CD4-positive, alpha-beta memory T cell (primary cell): ENCODE data around the gene BAG2. TPM values are rescaled to one million over a fixed set of nuclear protein-coding genes. Genes with fewer than 3 reads are reported as not detected.

Experiments
- CTCF ChIA-PET: fragments of 350-600 bp; sonication (Branson Sonifier 250); formaldehyde crosslinking; loops from one replicate; lab custom pipeline; 2021; ENCODE audit warnings: inconsistent platforms; ENCODE audit not compliant: partially characterized antibody; lab: Charles Lee
- POLR2A ChIA-PET: fragments of 350-600 bp; sonication (Branson Sonifier 250); formaldehyde crosslinking; loops from one replicate; lab custom pipeline; 2021; ENCODE audit not compliant: partially characterized antibody; lab: Charles Lee
- DNase-seq, 5 donors: peaks; one replicate each; pipeline versions ENCODE4 v3.0.0 to v3.0.0-alpha.2; 2020 to 2022; ENCODE audit warnings: mixed read lengths in 1 of 5
- H3K27ac ChIP-seq: one replicate; pipeline ENCODE4 v1.7.0; 2013; ENCODE audit warnings: low read depth, low read length
- H3K27me3 ChIP-seq: 2 replicates; pipeline ENCODE4 v1.7.0; 2013; ENCODE audit warnings: mild to moderate bottlenecking, low read length, moderate library complexity; ENCODE audit not compliant: insufficient read depth
- H3K36me3 ChIP-seq: 2 replicates; pipeline ENCODE4 v1.7.0; 2013; ENCODE audit warnings: mild to moderate bottlenecking, low read length, moderate library complexity; ENCODE audit not compliant: insufficient read depth
- H3K4me1 ChIP-seq: 2 replicates; pipeline ENCODE4 v1.7.0; 2013; ENCODE audit warnings: mild to moderate bottlenecking, low read length, moderate library complexity; ENCODE audit not compliant: insufficient read depth
- H3K4me3 ChIP-seq, 2 donors: one replicate each; pipeline ENCODE4 v1.7.0; 2013; ENCODE audit warnings: low read length in 2 of 2, mild to moderate bottlenecking in 1 of 2
- H3K9me3 ChIP-seq, 2 donors: one replicate each; pipeline ENCODE4 v1.7.0; 2013; ENCODE audit warnings: low read length in 2 of 2, control low read depth in 1 of 2; ENCODE audit not compliant: control insufficient read depth in 1 of 2
- H3K27ac Mint-ChIP-seq, 7 donors: one replicate each; pipeline ENCODE4 v1.8.0; 2020 to 2021; ENCODE audit warnings: mixed read lengths in 7 of 7, mild to moderate bottlenecking in 6 of 7, inconsistent platforms in 3 of 7, moderate library complexity in 3 of 7
- H3K27me3 Mint-ChIP-seq, 2 donors: one replicate each; pipeline ENCODE4 v1.8.0; 2020 to 2021; ENCODE audit warnings: mixed read lengths in 2 of 2
- H3K36me3 Mint-ChIP-seq, 2 donors: one replicate each; pipeline ENCODE4 v1.8.0; 2020 to 2021; ENCODE audit warnings: mixed read lengths in 2 of 2, inconsistent platforms in 1 of 2, mild to moderate bottlenecking in 1 of 2
- H3K4me1 Mint-ChIP-seq, 4 donors: one replicate each; pipeline ENCODE4 v1.8.0; 2020 to 2021; ENCODE audit warnings: mixed read lengths in 4 of 4, mild to moderate bottlenecking in 1 of 4
- H3K4me3 Mint-ChIP-seq, 8 donors: one replicate each; pipeline ENCODE4 v1.8.0; 2020 to 2021; ENCODE audit warnings: mixed read lengths in 8 of 8, mild to moderate bottlenecking in 7 of 8, moderate library complexity in 6 of 8, inconsistent platforms in 3 of 8
- H3K9me3 Mint-ChIP-seq, 8 donors: one replicate each; pipeline ENCODE4 v1.8.0; 2020 to 2021; ENCODE audit warnings: mixed read lengths in 8 of 8, mild to moderate bottlenecking in 5 of 8, inconsistent platforms in 3 of 8, moderate library complexity in 1 of 8
- intact Hi-C: fragments of 100-400 bp; cut with micrococcal nuclease; formaldehyde crosslinking; loops from one replicate; pipeline ENCODE4 v1.15.1; 2023
- polyA plus RNA-seq, 2 donors: library from polyadenylated mRNA; unstranded; fragments of 300-500 nt; fragmentation: Illumina TruSeq; gene quantifications; one replicate each; pipeline ENCODE4 v1.2.3, GENCODE V29; 2021
- total RNA-seq, 2 experiments: library from RNA; stranded (reverse); gene quantifications; one replicate each; pipeline ENCODE4 v1.2.3, GENCODE V29; 2021

The BAG2 gene
- total and polyA plus RNA-seq, 4 experiments from 2014 or later: 2.6 to 3.7 (median 3.5) TPM

GRCh38 chr6:57138026-57138425 lies 34.1 kb upstream of the BAG2 start:
- intact Hi-C loops: no loop called here
- no peak overlapping the region for H3K27ac ChIP-seq
- H3K36me3 Mint-ChIP-seq: peaks cover 62 to 68% of the 10 kb centered on the region in 2 donors
- no peaks in the 10 kb centered on the region for H3K4me1 ChIP-seq
- no peaks in the 10 kb centered on the region for H3K27me3 Mint-ChIP-seq
- H3K9me3 Mint-ChIP-seq: no peaks in the 10 kb centered on the region
- ChIA-PET CTCF (no interaction called here), POLR2A (no interaction called here)
- H3K4me3 ChIP-seq: no peak overlapping the region
- no peak overlapping the region for H3K27ac Mint-ChIP-seq
- peaks cover 20% of the 10 kb centered on the region for H3K36me3 ChIP-seq
- no peak overlapping the region for H3K4me3 Mint-ChIP-seq
- H3K4me1 Mint-ChIP-seq: peaks cover 0 to 3% (median under 1%) of the 10 kb centered on the region in 4 donors
- no peaks in the 10 kb centered on the region for H3K9me3 ChIP-seq
- no peaks in the 10 kb centered on the region for H3K27me3 ChIP-seq
- no peak for DNase-seq

DNA sequence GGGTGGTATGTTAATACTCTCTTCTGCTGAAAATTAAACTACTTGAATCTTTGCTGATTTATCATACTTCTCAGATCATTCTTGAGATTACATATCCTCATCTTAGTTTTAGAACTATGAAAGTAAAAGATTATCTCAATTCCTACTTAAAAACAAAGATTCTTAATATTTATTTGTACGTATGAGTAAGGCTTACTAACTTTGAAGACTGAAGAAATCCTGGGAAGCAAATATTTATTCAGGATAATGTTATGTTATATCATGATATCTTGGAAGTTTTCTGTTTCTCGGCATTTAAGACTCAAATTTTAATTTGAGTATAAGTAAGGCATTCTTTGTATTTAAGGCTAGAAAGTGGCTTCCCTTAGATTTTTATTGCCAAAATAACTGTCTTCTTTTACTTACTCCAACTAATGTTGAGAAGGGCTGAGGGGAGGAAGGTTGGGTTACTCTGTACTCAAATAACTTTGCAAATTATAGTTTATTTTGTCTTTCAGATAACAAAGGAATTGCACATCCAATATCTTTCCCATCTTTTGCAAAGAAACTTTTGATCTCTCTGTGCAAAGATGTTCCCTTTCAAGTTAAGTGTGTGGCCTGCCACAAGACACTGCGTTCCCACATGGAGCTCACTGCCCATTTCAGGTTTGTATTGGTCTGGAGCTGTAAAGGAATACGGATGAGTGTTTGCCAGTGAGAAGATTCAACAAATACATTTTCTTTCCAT lies 30.5 kb upstream of the BAG2 start:
- H3K36me3 Mint-ChIP-seq: peaks cover 56 to 68% of the 10 kb centered on the region in 2 donors
- intact Hi-C loops: no loop called here
- no peak overlapping the region for H3K4me3 ChIP-seq
- POLR2A ChIA-PET: no interaction called here
- no peak overlapping the region for H3K27ac Mint-ChIP-seq
- CTCF ChIA-PET: no interaction called here
- H3K9me3 ChIP-seq: no peaks in the 10 kb centered on the region
- H3K4me1 Mint-ChIP-seq: peaks cover 0 to 10% (median 1%) of the 10 kb centered on the region in 4 donors
- no peaks in the 10 kb centered on the region for H3K27me3 ChIP-seq
- no peaks in the 10 kb centered on the region for H3K4me1 ChIP-seq
- no peaks in the 10 kb centered on the region for H3K9me3 Mint-ChIP-seq
- peaks cover 12% of the 10 kb centered on the region for H3K36me3 ChIP-seq
- H3K4me3 Mint-ChIP-seq: no peak overlapping the region
- H3K27ac ChIP-seq: no peak overlapping the region
- H3K27me3 Mint-ChIP-seq: no peaks in the 10 kb centered on the region
- DNase-seq: no peak

DNA sequence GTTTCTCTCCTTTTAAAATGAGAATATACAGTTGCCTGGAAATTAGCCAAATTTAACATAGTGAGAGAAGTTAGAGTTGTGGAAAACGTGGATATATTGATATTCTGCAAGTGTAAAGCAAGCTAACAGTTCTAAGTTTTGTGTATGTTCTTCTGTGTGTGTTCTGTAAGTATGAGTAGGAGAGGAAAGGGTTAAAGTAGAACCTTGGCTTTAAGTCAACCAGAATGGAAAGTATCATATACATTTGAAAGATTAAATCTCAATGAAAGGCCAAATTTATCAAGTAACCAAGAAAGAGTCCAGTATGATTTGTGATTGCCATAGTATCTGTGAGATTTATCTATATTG lies 30.0 kb upstream of the BAG2 start:
- Mint-ChIP-seq H3K4me3 (no peak overlapping the region), H3K36me3 (peaks cover 51 to 63% of the 10 kb centered on the region in 2 donors), H3K27me3 (no peaks in the 10 kb centered on the region), H3K9me3 (no peaks in the 10 kb centered on the region), H3K4me1 (peaks cover under 1 to 11% (median 3%) of the 10 kb centered on the region in 4 donors), H3K27ac (no peak overlapping the region)
- no peak for DNase-seq
- Histone ChIP-seq H3K36me3 (peaks cover 7% of the 10 kb centered on the region), H3K27ac (no peak overlapping the region), H3K4me3 (no peak overlapping the region), H3K9me3 (no peaks in the 10 kb centered on the region), H3K4me1 (no peaks in the 10 kb centered on the region), H3K27me3 (no peaks in the 10 kb centered on the region)
- CTCF ChIA-PET: no interaction called here
- POLR2A ChIA-PET: no interaction called here
- intact Hi-C loops: no loop called here

GRCh38 chr6:57143690-57144089 lies 28.4 kb upstream of the BAG2 start:
- Histone ChIP-seq H3K4me3 (no peak overlapping the region), H3K27me3 (no peaks in the 10 kb centered on the region), H3K27ac (no peak overlapping the region), H3K9me3 (no peaks in the 10 kb centered on the region), H3K4me1 (peaks cover 10% of the 10 kb centered on the region), H3K36me3 (peaks cover 3% of the 10 kb centered on the region)
- H3K36me3 Mint-ChIP-seq: peaks cover 56 to 71% of the 10 kb centered on the region in 2 donors
- H3K9me3 Mint-ChIP-seq: no peaks in the 10 kb centered on the region
- no peaks in the 10 kb centered on the region for H3K27me3 Mint-ChIP-seq
- intact Hi-C loops: no loop called here
- H3K4me1 Mint-ChIP-seq: peaks cover 13 to 21% (median 14%) of the 10 kb centered on the region in 4 donors
- H3K4me3 Mint-ChIP-seq: no peak overlapping the region
- ChIA-PET CTCF (interaction anchor here (0.9 kb wide), 2 partner anchors 9 to 10 kb away, joined by 3 read pairs; no protein-coding TSS in a partner anchor), POLR2A (no interaction called here)
- H3K27ac Mint-ChIP-seq: no peak overlapping the region
- no peak for DNase-seq

- Histone ChIP-seq H3K9me3 (no peaks in the 10 kb centered on the region), H3K27me3 (no peaks in the 10 kb centered on the region), H3K36me3 (peaks cover 4% of the 10 kb centered on the region), H3K27ac (no peak overlapping the region), H3K4me1 (peaks cover 10% of the 10 kb centered on the region), H3K4me3 (no peak overlapping the region)
- DNase-seq: no peak
- peak overlapping the region in 3 of 7 donors; percentile 39 to 42 (median 42) for H3K27ac Mint-ChIP-seq
- intact Hi-C loops: no loop called here
- H3K9me3 Mint-ChIP-seq: no peaks in the 10 kb centered on the region
- ChIA-PET CTCF (no interaction called here), POLR2A (no interaction called here)
- H3K36me3 Mint-ChIP-seq: peaks cover 61 to 64% of the 10 kb centered on the region in 2 donors
- no peak overlapping the region for H3K4me3 Mint-ChIP-seq
- no peaks in the 10 kb centered on the region for H3K27me3 Mint-ChIP-seq
- H3K4me1 Mint-ChIP-seq: peaks cover 13 to 21% (median 15%) of the 10 kb centered on the region in 4 donors
Measured at GRCh38 chr6:57147401-57147800, 24.7 kb upstream of the BAG2 start.

DNA sequence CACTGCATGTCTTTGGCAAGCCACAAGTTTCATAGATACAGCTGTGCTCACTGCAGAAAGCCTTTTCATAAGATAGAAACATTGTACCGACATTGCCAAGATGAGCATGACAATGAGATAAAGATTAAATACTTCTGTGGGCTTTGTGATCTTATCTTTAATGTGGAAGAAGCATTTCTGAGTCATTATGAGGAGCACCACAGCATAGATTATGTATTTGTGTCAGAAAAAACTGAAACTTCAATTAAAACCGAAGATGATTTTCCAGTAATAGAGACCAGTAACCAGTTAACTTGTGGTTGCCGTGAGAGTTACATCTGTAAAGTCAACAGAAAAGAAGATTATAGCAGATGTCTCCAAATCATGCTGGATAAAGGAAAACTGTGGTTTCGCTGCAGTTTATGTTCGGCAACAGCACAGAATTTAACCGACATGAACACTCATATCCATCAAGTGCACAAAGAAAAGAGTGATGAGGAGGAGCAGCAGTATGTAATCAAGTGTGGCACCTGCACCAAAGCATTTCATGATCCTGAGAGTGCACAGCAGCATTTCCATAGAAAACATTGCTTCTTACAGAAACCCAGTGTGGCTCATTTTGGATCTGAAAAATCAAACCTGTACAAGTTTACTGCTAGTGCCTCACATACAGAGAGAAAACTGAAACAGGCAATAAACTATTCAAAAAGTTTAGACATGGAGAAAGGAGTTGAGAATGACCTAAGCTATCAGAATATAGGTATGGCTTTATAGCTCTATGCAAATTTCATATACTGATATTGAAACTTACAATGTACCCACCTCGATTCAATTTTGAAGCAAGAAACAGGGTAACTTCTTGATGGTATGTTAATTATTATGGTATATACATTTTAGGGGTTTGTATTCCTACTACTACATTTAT lies 23.9 kb upstream of the BAG2 start:
- peak overlapping the region in 4 of 7 donors; percentile 7 to 58 (median 40) for H3K27ac Mint-ChIP-seq
- H3K36me3 Mint-ChIP-seq: peaks cover 55 to 61% of the 10 kb centered on the region in 2 donors
- intact Hi-C loops: no loop called here

GRCh38 chr6:57158658-57159057 lies 13.5 kb upstream of the BAG2 start:
- no peak for DNase-seq
- Histone ChIP-seq H3K4me3 (no peak overlapping the region), H3K4me1 (no peaks in the 10 kb centered on the region), H3K27ac (no peak overlapping the region), H3K36me3 (peaks cover 13% of the 10 kb centered on the region), H3K9me3 (no peaks in the 10 kb centered on the region), H3K27me3 (no peaks in the 10 kb centered on the region)
- intact Hi-C loops: no loop called here
- ChIA-PET CTCF (no interaction called here), POLR2A (no interaction called here)
- Mint-ChIP-seq H3K27me3 (no peaks in the 10 kb centered on the region), H3K9me3 (peaks cover 0 to 2% (median 0%) of the 10 kb centered on the region in 8 donors), H3K36me3 (peaks cover 40 to 44% of the 10 kb centered on the region in 2 donors), H3K4me3 (no peak overlapping the region), H3K27ac (no peak overlapping the region), H3K4me1 (no peaks in the 10 kb centered on the region)

More for the DNA sequence above, 23.9 kb upstream of the BAG2 start:
- DNase-seq: no peak
- Histone ChIP-seq H3K9me3 (no peaks in the 10 kb centered on the region), H3K4me3 (no peak overlapping the region), H3K4me1 (peaks cover 10% of the 10 kb centered on the region), H3K36me3 (peaks cover 8% of the 10 kb centered on the region), H3K27ac (no peak overlapping the region), H3K27me3 (no peaks in the 10 kb centered on the region)
- Mint-ChIP-seq H3K27me3 (no peaks in the 10 kb centered on the region), H3K4me1 (peaks cover 13 to 21% (median 15%) of the 10 kb centered on the region in 4 donors), H3K4me3 (no peak overlapping the region), H3K9me3 (no peaks in the 10 kb centered on the region)
- CTCF ChIA-PET: no interaction called here
- POLR2A ChIA-PET: no interaction called here
